HS-5 (cell line): Measurements from ENCODE around the gene PKN3.
A peak's percentile ranks its signal among the peaks of the same experiment; 100 is the strongest.

Experiments used
- DNase-seq: peaks from one replicate; pipeline ENCODE4 v3.0.0-alpha.2; 2012; ENCODE audit warnings: low read depth

PKN3 gene

DNA sequence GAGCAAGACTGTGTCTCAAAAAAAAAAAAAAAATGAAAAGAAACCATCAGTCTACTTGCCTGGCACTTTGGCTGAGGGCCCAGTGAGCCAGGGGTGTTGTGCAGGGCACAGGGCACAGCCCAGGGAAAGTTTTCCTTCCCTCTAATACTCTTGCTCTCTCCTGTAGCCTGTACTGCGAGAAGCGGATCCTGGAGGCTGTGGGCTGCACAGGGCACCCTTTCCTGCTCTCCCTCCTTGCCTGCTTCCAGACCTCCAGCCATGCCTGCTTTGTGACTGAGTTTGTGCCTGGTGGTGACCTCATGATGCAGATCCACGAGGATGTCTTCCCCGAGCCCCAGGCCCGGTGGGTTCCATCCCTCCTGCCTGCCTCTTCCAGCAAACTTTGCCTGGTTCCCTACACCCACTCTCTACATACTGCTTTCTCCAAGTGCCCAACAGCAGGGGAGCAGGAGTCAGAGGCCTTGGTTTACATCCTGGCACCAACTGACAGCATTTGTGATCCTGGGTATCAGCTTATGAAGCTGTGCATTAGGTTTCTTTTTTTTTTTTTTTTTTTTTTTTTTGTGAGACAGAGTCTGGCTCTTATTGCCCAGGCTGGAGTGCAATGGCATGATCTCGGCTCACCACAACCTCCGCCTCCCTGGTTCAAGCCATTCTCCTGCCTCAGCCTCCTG, 14.4 kb downstream of the PKN3 start:
- DNase-seq = no peak

DNA sequence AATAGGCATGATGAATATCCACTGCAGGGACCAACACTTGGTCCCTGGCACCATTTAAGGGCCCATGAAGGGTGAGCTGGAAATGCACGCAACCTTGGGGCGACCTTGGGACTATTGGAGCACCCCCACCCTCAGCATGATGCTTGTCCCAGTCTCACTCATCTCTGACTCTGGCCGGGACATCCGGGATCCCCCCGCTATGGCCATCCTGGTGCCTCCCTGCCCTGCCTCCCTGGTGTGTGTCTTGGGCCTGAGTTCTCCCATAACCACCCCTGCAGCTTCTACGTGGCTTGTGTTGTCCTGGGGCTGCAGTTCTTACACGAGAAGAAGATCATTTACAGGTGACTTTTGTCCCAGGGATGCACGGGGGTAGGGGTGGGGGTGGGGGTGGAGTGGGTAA, 15.7 kb downstream of the PKN3 start:
- DNase-seq = no peak

DNA sequence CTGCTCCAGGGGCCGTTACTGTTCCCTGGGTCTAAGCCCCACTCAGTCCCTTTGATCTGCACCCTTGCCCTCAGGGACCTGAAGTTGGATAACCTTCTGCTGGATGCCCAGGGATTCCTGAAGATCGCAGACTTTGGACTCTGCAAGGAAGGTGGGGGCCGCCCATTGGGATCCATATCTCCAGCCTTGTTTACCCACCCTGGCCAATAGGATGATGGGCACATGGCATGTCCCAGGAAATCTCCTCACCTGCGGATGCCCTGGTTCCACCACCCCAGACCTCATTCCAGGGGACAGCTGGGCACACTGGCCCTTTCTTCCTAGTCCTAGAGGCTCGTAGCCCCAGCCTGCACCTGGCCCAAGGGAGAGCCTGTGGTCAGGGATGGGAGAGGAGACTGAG, 16.2 kb downstream of the PKN3 start:
- no peak for DNase-seq

DNA sequence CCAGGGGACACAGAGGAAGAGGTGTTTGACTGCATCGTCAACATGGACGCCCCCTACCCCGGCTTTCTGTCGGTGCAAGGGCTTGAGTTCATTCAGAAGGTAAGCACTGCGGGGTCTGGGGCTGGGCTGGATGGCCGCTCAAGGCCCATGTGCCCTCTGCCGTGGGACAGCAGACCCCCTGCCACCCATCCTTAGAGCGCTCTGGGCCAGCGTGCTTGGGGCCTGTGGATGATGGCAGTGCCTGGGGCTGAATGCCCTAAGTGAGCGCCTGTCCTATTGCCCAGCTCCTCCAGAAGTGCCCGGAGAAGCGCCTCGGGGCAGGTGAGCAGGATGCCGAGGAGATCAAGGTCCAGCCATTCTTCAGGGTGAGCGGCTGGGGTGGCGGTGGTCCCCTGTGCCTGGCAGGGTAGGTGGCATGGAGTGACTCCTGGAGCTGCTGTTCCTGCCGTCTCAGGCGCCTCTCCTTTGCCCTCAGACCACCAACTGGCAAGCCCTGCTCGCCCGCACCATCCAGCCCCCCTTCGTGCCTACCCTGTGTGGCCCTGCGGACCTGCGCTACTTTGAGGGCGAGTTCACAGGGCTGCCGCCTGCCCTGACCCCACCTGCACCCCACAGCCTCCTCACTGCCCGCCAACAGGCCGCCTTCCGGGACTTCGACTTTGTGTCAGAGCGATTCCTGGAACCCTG, 17.8 kb downstream of the PKN3 start:
- DNase-seq = no peak

DNA sequence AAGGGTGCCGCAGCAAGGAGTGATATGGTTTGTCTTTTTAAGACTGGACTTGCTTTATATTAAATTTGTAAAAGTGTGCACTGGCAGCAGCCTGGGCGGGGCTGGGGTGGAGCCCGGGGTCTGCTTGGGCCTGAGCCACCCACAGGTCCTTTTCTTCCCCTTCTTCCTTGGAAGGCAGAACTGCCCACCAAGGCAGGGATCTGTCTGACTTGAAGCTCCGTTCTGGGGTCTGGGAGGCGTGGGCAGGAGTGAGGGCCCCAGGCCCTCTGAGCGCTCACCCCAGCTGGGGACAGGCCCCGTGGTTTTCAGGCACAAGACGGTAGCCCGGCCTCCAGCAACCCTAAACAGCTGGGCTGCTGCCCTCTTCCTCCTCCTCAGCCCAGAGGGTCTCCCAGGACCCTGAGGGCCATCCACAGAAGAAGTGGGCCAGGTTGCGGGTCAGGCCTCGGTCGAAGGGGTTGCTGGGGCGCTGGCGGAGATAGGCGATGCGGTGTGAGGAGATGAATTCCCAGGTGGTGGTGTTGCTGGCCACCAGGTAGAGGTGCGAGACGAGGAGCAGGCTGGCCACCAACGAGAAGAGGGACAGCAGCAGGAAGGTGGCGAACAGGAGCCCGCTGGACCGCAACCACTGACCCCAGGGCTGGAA, 18.7 kb downstream of the PKN3 start:
- DNase-seq = no peak

DNA sequence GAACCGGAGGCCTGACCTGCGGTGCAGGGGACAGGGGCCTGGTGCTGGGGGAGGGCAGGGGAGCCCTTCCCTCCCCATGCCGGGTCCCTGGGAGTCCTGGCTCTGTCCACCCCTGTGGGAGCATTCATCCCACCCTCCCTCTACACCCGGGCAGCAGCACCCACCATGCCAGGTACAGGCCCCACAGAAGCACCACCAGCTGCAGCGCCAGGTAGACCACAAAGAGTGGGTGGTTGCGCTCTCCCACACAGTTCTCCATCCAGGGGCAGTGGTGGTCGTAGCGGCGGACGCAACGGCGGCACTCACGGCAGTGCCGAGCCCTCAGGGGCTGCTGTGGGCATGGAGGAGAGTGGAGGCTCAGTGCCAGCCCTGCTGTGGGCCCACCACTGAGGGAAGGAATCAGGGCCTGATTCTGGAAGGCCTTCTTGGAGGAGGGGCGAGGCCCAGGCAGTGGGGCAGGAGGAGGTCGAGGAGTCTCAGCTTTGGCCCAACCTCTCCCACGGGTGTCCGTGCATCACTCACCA, 19.2 kb downstream of the PKN3 start:
- no peak for DNase-seq

DNA sequence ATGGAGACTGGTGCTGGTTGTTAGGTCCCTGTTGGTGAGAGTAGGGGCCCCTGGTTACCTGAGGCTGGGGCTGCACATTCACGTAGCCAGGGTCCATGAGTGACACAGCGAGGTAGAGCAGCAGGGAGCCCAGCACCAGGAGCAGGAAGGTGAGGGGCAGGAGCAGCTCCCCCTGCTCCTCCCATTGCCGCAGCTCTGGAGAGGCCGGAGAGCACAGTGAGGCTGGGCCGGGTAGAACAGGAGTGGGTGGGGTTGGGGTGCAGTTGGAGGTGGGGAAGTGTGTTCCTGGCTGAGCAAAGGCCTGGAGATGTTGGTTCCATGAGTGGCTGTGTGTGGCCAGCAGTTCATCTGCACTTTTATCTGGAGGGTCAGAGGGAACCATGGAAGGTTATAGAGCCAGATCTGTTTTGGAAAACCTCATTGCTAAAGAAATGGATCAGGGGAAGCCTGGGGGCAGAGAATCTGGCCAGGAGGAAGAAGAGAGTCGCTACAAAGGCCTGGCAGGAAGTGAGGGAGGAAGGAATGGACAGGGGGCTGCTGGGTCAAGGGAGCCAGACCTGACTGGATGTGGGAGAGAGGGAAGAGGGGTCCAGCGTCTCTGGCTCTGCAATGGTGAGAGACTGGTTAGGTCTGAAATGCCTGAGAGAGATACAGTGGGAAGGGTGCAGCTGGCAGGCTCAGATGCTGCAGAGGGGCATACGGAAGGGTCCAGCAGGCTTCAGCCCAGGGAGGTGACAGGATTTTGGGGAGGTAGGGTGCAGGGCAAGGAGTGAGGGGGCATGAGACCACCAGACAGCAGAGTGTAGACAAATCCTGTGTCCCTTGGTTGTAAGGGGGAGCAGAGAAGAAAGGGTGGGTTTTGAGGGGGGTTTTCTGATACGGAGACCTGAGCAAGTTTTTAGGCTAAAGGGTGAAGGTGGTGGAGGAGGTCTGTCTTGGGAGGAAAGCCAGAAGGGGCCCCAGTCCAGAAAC, 20.4 kb downstream of the PKN3 start:
- DNase-seq = no peak

DNA sequence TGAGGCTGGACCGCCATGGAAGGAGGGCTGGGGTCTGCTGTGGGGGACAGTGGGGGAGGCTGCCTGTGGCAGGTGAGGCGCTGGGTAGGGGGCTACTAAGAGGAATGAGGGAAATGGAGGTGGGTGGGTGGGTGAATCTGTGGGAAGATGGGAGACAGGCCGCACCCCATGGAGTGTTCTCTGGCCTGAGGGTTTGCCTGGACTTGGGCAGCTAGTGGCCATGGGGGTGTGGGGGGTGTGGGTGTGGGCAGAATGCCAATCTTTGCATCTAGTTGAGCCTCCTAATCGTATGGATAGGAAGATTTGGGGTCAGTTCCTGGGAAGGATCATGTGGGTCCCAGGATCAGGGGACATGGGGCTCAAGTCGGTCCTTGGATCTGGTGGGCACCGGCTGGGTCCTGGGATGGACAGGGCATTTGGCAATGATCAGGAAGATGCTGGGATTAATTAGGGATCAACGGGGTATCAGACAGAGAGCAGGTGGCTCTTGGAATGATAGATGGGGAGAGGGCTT, 21.1 kb downstream of the PKN3 start:
- DNase-seq = no peak

DNA sequence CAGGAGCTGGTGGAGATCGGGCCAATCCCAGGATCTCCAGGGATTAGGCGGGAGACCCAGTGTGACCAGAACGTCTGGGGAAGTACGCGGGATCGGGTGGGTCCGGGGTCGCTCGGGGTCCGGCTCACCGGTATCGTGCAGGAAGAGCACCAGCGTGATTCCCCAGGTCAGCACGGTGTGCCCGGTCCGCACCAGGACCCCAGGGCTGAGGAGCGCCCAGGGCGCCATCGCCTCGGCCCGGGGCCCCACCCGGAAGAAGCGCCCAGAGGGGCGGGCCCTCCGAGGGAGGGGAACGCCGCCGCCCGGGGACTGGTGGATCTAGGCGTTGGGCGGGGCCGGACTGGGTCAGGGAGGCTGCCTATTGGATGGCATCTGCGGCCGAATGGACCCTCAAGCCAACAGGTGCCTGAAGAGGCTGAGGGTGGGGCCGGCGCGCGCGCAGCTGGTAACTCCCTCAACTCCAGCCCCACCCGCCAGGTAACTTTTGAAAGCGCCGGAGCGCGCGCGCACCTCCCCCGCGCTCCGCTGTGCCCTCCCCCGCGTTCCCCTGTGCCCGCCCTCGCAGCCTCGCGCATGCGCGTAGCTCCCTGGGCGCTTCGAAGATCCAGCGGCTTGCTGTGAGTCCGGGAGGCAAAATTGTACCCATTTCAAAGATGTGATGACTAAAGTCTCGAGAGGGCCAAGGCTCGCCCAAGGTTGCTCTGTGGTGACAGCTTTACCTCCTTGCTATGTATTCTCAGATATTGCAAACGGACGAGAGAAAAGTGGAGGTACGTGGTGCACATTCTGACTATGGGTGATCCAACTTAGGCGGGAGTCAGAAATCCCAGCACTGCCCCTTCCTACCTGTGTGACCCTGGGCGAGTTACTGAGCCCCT, 21.8 kb downstream of the PKN3 start, which contains the start of gene ZDHHC12:
ZDHHC12 (minus strand) TSS at position 262 of the 878 bp plus-strand sequence; CDS start at position 228, 34 bp downstream.
- DNase-seq = peak; percentile 84

DNA sequence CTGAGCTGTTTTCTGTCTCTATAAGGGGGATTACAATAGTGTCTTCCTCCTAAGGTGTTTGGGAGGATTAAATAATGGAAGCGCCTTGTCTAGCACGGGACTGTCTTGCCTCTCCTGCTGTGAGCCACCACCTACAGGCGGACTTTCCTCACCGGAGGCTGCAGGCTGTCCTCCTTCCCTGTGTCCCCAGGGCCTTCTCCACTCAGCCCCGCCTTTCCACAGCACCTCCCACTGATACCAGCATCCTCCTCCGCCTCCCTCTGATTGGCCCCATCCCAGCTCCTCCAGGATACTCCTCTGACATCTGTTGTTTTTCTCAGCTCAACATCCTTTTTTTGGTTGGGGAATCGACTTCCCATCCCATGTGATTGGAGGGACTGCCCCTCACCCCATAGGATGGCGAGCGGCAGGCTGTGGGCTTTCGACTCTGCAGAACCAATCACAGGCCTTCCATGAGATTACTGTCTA, 22.5 kb downstream of the PKN3 start:
- no peak for DNase-seq

DNA sequence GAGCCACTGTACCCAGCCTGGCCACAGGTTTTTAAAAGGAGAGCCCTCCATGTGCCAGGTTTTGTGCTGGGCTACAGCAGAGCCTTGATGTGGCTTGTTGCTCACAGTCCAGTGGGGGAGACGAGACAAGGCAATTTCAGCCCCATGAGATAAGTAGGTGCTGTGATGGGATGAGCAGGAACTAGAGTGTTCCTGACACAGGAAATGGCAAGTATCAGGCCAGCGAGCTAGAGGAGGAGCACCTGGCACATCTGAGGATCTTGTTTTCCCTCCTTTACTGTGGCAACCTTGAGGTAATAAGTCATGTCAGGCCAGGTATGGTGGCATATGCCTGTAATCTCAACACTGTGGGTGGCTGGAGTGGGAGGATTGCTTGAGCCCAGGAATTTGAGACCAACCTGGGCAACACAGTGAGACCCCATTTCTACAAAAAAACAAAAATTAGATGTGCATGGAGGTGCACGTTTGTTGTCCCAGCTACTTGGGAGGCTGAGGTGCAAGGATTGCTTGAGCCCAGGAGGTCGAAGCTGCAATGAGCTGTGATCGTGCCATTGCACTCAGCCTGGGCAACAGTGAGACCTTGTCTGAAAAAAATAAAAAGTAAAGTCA, 25.4 kb downstream of the PKN3 start:
- DNase-seq = no peak

DNA sequence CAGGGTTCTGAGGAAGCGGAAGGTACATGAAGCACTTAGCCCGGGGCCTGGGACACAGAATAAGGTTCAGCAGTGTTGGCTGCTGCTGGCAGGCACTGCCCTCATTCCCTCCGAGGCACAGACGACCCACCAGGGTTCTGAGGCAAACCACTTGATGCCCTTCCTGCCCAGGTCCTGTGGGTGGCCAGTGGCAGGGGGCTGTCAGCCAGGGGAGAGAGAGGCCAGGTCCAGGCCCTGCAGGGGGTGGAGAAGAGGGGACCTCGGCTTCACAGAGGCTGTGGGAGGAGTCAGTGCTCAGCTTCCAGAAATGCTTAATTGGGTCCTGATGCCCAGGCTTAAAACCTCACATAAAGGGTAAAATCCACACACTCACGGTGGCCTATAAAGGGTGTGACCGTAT, 26.0 kb downstream of the PKN3 start:
- no peak for DNase-seq

DNA sequence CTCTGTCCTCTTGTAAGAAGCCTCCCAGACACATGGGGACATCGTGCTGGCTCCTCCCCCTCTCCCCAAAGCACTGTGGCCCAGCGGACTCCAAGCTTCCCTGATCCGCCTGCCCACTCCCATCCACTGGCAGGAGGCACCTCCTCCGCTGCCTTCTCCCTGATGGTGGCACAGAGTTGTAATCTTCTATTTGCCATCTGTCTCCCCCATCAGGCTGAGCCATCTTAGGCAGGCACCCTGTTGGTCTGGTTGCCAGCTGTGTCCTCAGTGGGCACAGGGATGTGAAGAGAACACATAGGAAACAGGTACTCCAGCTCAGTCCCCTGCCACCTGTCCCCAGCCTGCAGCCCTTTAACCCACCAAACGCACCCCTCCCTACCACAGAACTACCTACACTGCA, 27.0 kb downstream of the PKN3 start:
- no peak for DNase-seq

DNA sequence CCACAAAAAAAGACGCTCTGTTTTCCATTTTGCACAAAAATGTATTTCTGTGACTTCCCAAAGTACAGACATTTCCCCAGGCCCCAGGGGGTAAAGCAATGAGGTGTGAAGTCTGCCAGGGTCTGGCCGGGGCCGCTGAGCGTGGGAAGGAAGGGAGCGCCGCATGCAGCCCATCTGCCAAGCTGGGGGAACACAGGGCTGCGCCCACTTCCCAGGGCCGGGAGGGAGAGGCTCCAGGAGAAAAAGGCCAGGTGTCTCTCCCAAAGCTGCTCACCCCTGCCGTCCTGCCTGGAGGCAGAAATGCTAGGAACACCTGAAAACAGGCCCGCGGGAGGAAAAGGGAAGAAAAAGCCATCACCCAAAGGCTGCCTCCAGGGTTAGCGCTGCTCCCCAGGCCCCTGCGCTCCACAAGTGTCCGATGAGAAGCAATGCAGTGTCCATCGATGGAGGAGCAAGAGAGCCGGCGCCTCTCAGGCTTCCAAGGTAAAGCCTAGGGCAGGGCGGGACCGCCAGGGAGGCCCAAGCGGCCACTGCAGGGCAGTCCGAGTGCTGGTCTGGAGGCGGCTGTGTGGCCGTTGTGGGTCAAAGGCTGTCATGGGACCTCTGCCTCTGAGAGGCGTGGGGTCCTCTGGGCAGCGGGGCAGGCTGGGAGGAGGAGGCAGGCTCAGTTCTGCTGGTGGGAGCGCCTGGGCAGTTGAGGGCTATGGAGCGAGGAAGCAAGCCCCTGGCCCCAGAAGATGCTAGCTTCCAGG, 27.6 kb downstream of the PKN3 start:
- DNase-seq = no peak

DNA sequence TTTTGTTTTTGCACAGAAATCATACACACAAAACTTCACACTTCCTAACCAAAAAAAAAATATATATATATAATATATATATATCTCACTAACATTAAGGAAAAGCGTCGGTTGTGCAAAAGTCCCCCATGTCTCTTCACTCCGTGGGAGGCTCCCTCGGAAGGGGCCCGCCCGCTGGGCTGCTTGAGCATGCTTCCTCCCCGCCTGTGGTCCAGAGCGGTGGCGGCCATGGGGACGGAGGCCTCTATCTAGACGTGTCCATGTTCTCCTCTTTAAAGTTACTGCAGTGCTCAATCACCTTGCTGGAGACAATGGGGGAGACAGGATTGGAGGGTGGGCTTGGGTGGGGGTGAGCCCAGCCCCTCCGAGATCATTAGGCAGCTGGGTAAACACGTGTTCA, 28.8 kb downstream of the PKN3 start:
- DNase-seq = no peak

DNA sequence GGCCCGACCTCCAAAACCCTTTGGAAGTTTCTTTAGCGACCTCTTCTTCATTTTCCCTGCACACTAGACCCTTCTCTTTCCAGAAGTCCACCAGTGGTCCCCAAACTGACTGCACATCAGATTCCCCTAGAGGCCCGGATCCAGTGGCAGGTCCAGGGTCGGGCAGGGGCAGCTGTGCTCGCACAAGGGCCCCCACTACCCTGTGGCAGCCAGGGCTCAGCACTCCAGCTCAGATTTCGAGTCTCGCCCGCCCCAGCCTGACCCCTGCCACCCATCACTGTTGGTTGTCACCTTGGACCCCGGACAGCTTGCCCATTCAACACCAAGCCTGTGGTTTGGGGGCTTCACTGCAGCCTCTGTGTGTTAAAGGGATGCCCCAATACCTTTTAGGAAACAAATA, 29.4 kb downstream of the PKN3 start:
- no peak for DNase-seq

DNA sequence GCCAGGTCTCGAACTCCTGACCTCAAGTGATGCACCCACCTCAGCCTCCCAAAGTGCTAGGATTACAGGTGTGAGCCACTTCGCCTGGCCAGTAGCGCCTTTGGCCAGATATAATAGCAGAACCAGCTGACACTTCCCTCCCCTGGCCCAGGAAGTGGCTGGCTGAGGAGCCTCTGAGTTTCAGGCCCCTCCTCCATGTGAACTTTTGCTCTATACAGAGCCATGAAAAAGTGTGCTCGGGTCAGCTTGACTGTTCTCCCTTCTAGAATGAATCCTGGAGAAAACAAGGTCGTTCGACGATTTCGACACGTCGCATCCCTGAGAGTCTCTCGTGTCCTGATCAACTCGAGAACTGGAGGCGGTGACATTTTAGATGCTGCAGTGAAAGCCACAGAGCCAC, 30.3 kb downstream of the PKN3 start:
- DNase-seq = no peak

DNA sequence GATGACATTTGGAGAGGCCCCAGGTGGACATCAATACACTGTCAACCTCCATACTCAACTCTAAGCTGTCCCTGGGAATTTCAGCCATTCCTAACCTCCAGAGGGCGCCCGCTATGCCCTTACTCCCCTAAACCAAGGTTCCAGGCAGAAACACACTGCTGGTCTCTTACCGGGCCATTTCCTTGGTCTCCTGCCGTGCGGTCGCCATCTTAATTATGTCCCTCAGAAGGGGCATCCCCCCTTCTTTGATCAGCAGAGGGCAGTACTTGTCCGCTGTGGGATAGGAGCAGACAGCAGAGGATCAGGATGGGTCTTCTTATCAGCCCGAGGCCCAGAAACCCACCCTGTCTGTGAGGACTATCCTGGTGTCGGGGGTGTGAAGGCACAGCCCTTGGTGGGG, 31.0 kb downstream of the PKN3 start:
- no peak for DNase-seq

DNA sequence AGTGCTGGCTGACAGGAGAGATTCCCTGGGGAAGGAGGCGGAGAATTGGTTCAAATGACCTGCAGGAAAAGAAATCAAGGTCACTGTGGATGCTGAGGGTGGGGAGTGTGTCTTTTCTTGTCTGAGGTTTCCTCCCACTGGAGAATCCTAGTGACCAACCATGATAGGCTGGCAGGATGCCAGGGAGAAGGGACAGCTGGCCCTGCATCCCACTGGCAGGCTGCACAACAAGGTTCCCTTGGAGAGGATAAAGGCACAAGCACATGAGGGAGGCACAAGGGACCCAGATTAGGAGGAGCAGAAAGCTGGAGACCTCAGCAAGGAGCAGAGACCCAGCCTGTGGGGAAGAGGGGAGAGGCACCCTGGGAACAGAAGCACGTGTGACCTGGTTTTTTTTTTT, 33.1 kb downstream of the PKN3 start:
- DNase-seq = no peak
